Stomach (tissue), 4 donors: ENCODE data around the gene COL8A2.

Experiments used
- EP300 ChIP-seq: sonication (generic); formaldehyde crosslinking; IDR thresholded peaks from one replicate; pipeline ENCODE4 v1.6.1; 2017; ENCODE audit warnings: antibody characterized with exemption
- POLR2A ChIP-seq, 4 donors: fragments of 450-650 bp; IDR thresholded peaks; one replicate each; pipeline ENCODE4 v1.6.1; 2016; ENCODE audit warnings: antibody characterized with exemption in 4 of 4, control low read depth in 2 of 4, mild to moderate bottlenecking in 1 of 4, moderate library complexity in 1 of 4
- POLR2AphosphoS5 ChIP-seq, 3 donors: sonication (generic); formaldehyde crosslinking; IDR thresholded peaks; one replicate each; pipeline ENCODE4 v1.6.1; 2016; ENCODE audit warnings: antibody characterized with exemption in 3 of 3
- TF ChIP-seq, protein P1 (sequence below), 7 experiments: fragments of 450-650 bp in 4 of 7; fragments of 200-600 bp in 3 of 7; sonication (generic) in 3 of 7; IDR thresholded peaks; one replicate each; pipeline ENCODE4 v1.5.1; 2016 to 2019; ENCODE audit warnings: antibody characterized with exemption in 7 of 7, control low read depth in 2 of 7, mild to moderate bottlenecking in 1 of 7

DNA sequence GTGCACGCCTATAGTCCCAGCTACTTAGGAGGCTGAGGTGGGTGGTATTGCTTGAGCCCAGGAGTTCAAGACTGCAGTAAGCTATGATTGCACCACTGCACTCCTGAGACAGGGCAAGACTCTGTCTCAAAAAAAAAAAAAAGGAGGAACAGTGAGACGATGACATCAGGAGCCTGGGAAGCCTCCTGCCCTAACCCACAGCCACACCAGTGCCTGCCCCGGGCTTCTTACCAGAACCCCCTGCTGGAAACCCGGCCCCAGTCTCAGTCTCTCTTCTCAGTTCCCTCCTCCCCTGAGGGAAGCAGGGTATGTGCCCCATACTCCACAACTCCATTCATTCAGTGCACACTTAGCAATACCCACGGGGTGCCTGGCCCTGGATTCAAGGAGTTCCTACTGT lies 9.1 kb downstream of the COL8A2 start:
- TF ChIP-seq POLR2AphosphoS5 (IDR thresholded peaks at IDR 0.05) (no peak), POLR2A (IDR thresholded peaks at IDR 0.05) (no peak), EP300 (no peak)
- TF ChIP-seq, protein P1, sequence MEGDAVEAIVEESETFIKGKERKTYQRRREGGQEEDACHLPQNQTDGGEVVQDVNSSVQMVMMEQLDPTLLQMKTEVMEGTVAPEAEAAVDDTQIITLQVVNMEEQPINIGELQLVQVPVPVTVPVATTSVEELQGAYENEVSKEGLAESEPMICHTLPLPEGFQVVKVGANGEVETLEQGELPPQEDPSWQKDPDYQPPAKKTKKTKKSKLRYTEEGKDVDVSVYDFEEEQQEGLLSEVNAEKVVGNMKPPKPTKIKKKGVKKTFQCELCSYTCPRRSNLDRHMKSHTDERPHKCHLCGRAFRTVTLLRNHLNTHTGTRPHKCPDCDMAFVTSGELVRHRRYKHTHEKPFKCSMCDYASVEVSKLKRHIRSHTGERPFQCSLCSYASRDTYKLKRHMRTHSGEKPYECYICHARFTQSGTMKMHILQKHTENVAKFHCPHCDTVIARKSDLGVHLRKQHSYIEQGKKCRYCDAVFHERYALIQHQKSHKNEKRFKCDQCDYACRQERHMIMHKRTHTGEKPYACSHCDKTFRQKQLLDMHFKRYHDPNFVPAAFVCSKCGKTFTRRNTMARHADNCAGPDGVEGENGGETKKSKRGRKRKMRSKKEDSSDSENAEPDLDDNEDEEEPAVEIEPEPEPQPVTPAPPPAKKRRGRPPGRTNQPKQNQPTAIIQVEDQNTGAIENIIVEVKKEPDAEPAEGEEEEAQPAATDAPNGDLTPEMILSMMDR (IDR thresholded peaks at IDR 0.05): no peak
